HEK293 (cell line): ENCODE results near the gene SERAC1.

Experiments
- CTCF ChIA-PET: fragments of 350-600 bp; formaldehyde crosslinking; extraction: SDS; loops from one replicate; lab custom pipeline; 2021; ENCODE audit warnings: antibody characterized with exemption; lab: Yijun Ruan, JAX
- POLR2A ChIA-PET: fragments of 300-600 bp; formaldehyde crosslinking; extraction: SDS; loops from one replicate; lab custom pipeline; 2020; ENCODE audit warnings: antibody characterized with exemption, inconsistent platforms; lab: Yijun Ruan, JAX
- H3K27ac ChIP-seq: fragments of 200-500 bp; sonication (Bioruptor generic); 2 replicates; pipeline ENCODE4 v1.5.1; 2014; ENCODE audit warnings: low read depth, low read length, control low read depth, inconsistent platforms; ENCODE audit errors: extremely low read depth
- H3K36me3 ChIP-seq, 2 experiments: fragments of 200-500 bp in 1 of 2; sonication (Bioruptor generic) in 1 of 2; 1 replicate in 1 of 2; 2 replicates in 1 of 2; pipeline ENCODE4 v1.5.1; 2014 to 2017; ENCODE audit warnings: inconsistent platforms in 2 of 2, low read length in 2 of 2; ENCODE audit not compliant: control insufficient read depth in 2 of 2, insufficient read depth in 1 of 2
- H3K4me1 ChIP-seq: fragments of 200-500 bp; sonication (Bioruptor generic); 2 replicates; pipeline ENCODE4 v1.5.1; 2014; ENCODE audit warnings: mild to moderate bottlenecking, low read length, inconsistent platforms; ENCODE audit not compliant: control insufficient read depth, insufficient read depth
- H3K4me3 ChIP-seq: 2 replicates; pipeline ENCODE4 v1.5.1; 2011; ENCODE audit warnings: low read depth, mild to moderate bottlenecking, control low read depth, low read length, moderate library complexity
- H3K9me3 ChIP-seq: fragments of 200-500 bp; sonication (Bioruptor generic); 2 replicates; pipeline ENCODE4 v1.5.1; 2014; ENCODE audit warnings: low read depth, low read length, inconsistent platforms; ENCODE audit not compliant: control insufficient read depth, insufficient read depth
- EGR2 ChIP-seq: fragments of 450-650 bp; formaldehyde crosslinking; IDR thresholded peaks from 2 replicates; pipeline ENCODE4 v1.5.1; 2016; ENCODE audit warnings: low read depth, missing biosample characterization, missing genetic modification characterization
- ELK4 ChIP-seq: IDR thresholded peaks from 2 replicates; pipeline ENCODE4 v1.6.1; 2011; ENCODE audit warnings: mild to moderate bottlenecking, low read depth, low read length, borderline replicate concordance
- HOXA7 ChIP-seq: sonication (generic); formaldehyde crosslinking; IDR thresholded peaks from 2 replicates; pipeline ENCODE4 v1.8.1; 2022; ENCODE audit warnings: missing genetic modification reagents, borderline replicate concordance
- KLF1 ChIP-seq: fragments of 450-650 bp; formaldehyde crosslinking; IDR thresholded peaks from 2 replicates; pipeline ENCODE4 v1.5.1; 2016; ENCODE audit warnings: missing biosample characterization, missing genetic modification characterization
- PATZ1 ChIP-seq: fragments of 450-650 bp; formaldehyde crosslinking; IDR thresholded peaks from 2 replicates; pipeline ENCODE4 v1.5.1; 2016; ENCODE audit warnings: missing biosample characterization, missing genetic modification characterization
- PRDM1 ChIP-seq: fragments of 450-650 bp; formaldehyde crosslinking; IDR thresholded peaks from 2 replicates; pipeline ENCODE4; 2016; ENCODE audit warnings: missing biosample characterization, missing genetic modification characterization
- PRDM10 ChIP-seq: fragments of 450-650 bp; formaldehyde crosslinking; IDR thresholded peaks from 2 replicates; pipeline ENCODE4 v1.5.1; 2016; ENCODE audit warnings: missing biosample characterization, missing genetic modification characterization
- SCRT2 ChIP-seq: fragments of 450-650 bp; formaldehyde crosslinking; IDR thresholded peaks from 2 replicates; pipeline ENCODE4 v1.5.1; 2016; ENCODE audit warnings: missing biosample characterization, missing genetic modification characterization
- SP7 ChIP-seq: fragments of 450-650 bp; formaldehyde crosslinking; IDR thresholded peaks from 2 replicates; pipeline ENCODE4 v1.5.1; 2016; ENCODE audit warnings: missing biosample characterization, missing genetic modification characterization
- TCF7L2 ChIP-seq: IDR thresholded peaks from 2 replicates; pipeline ENCODE4 v1.6.1; 2011; ENCODE audit warnings: low read depth, mild to moderate bottlenecking, inconsistent platforms, low read length, moderate library complexity, borderline replicate concordance
- ZIC2 ChIP-seq: fragments of 450-650 bp; formaldehyde crosslinking; IDR thresholded peaks from 2 replicates; pipeline ENCODE4 v1.5.1; 2016; ENCODE audit warnings: missing biosample characterization, missing genetic modification characterization
- ZNF133 ChIP-seq: fragments of 450-650 bp; formaldehyde crosslinking; IDR thresholded peaks from 2 replicates; pipeline ENCODE4 v1.5.1; 2016; ENCODE audit warnings: missing biosample characterization, missing genetic modification characterization
- ZNF239 ChIP-seq: fragments of 450-650 bp; formaldehyde crosslinking; IDR thresholded peaks from 2 replicates; pipeline ENCODE4 v1.5.1; 2016; ENCODE audit warnings: missing biosample characterization, missing genetic modification characterization
- ZNF585B ChIP-seq: fragments of 450-650 bp; formaldehyde crosslinking; IDR thresholded peaks from 2 replicates; pipeline ENCODE4 v1.5.1; 2016; ENCODE audit warnings: missing biosample characterization, missing genetic modification characterization
- ZNF626 ChIP-seq: fragments of 450-650 bp; sonication (Bioruptor Pico); formaldehyde crosslinking; IDR thresholded peaks from 2 replicates; pipeline ENCODE4 v1.5.1; 2018; ENCODE audit warnings: missing biosample characterization, missing genetic modification characterization, inconsistent platforms
- ZNF707 ChIP-seq: fragments of 450-650 bp; formaldehyde crosslinking; IDR thresholded peaks from 2 replicates; pipeline ENCODE4 v1.5.1; 2016; ENCODE audit warnings: missing biosample characterization, missing genetic modification characterization
- ZNF843 ChIP-seq: fragments of 450-650 bp; formaldehyde crosslinking; IDR thresholded peaks from 2 replicates; pipeline ENCODE4 v1.5.1; 2016; ENCODE audit warnings: missing biosample characterization, missing genetic modification characterization

Gene SERAC1

GRCh38 chr6:158069800-158070195 lies 98.3 kb downstream of the SERAC1 start (continued):
- TF ChIP-seq PRDM10 = no peak
- TF ChIP-seq ZNF626 = no peak
- no peak for TF ChIP-seq ZNF133 (tag by site-specific recombination)

- Histone ChIP-seq H3K36me3 (peaks cover 0 to 78% of the 10 kb centered on the region in 2 experiments; a peak in 2 of 3 replicates), H3K9me3 (no peaks in the 10 kb centered on the region), H3K4me1 (no peaks in the 10 kb centered on the region)
- POLR2A ChIA-PET = interaction anchor here (0.5 kb wide), 1 partner anchor 391 kb away, joined by 3 read pairs; no protein-coding TSS in a partner anchor
- CTCF ChIA-PET = interaction anchor here (0.9 to 4.5 kb wide), 4 partner anchors 14 to 43 kb away, joined by 3 to 24 read pairs (median 6); no protein-coding TSS in a partner anchor
- TF ChIP-seq SP7 (tag by site-specific recombination) (peak; percentile 25; the same call in 1 of the 2 replicates), HOXA7 (CRISPR knock-in tag) (no peak), ELK4 (no peak), KLF1 (tag by site-specific recombination) (peak; percentile 33; the same call in 1 of the 2 replicates), EGR2 (no peak), ZIC2 (tag by site-specific recombination) (peak; percentile 58), TCF7L2 (no peak), SCRT2 (tag by site-specific recombination) (peak; percentile 97), PATZ1 (tag by site-specific recombination) (peak; percentile 20; the same call in 1 of the 2 replicates), ZNF843 (tag by site-specific recombination) (no peak), ZNF239 (tag by site-specific recombination) (no peak), PRDM1 (tag by site-specific recombination) (peak; percentile 76), ZNF707 (tag by site-specific recombination) (no peak), ZNF585B (tag by site-specific recombination) (no peak)
- TF ChIP-seq, all 188 proteins: peak for 6
- Histone ChIP-seq H3K4me3 (no peak overlapping the region), H3K27ac (no peak overlapping the region)
Observed at GRCh38 chr6:158068893-158069799, 98.9 kb downstream of the SERAC1 start.
